Skin epidermis (tissue), 12 donors: ENCODE data around the gene TSPAN3.
A peak's percentile ranks its signal among the peaks of the same experiment; 100 is the strongest.

ENCODE experiments used
- H3K27ac ChIP-seq, 21 experiments: fragments of 200-600 bp; sonication (generic) in 11 of 21; one replicate each; pipeline ENCODE4 v1.5.0; 2020; ENCODE audit warnings: mild to moderate bottlenecking in 3 of 21, inconsistent platforms in 2 of 21, moderate library complexity in 2 of 21
- H3K4me3 ChIP-seq, 7 experiments: fragments of 200-600 bp; sonication (generic) in 2 of 7; one replicate each; pipeline ENCODE4 v1.5.0; 2020; ENCODE audit warnings: inconsistent platforms in 2 of 7, mild to moderate bottlenecking in 2 of 7, moderate library complexity in 1 of 7

Gene TSPAN3

DNA sequence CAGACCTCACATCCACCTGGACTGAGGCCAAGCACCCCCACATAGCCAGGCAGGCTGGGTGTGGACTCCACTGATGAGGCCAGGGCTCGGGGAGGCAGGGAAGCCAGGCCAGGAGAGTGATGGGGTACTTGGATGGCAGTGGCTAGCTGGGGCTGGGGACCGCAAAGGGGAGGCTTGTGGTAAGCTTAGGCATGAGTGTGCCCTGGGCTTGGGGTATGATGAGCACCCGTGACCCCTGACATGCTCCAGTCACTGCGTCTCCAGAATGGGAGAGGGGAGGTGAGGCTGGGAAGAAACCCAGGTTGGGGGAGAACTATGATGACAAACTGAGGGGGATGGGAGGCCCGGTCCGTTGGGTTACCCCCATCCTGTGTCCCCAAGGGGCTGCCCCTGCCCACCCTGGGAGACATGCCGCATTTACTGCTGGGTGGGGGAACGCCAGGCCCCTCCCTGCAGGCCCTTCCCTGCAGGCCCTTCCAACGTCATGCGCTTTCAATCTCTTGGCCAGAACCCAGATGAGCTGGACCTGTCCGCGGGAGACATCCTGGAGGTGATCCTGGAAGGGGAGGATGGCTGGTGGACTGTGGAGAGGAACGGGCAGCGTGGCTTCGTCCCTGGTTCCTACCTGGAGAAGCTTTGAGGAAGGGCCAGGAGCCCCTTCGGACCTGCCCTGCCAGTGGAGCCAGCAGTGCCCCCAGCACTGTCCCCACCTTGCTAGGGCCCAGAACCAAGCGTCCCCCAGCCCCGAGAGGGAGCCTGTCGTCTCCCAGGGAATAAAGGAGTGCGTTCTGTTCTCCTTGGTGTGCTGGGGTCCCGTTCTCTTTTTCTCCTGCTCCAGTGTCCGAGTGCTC lies 34.1 kb downstream of the TSPAN3 start:
- no peak overlapping the region for H3K27ac ChIP-seq
- no peak overlapping the region for H3K4me3 ChIP-seq

DNA sequence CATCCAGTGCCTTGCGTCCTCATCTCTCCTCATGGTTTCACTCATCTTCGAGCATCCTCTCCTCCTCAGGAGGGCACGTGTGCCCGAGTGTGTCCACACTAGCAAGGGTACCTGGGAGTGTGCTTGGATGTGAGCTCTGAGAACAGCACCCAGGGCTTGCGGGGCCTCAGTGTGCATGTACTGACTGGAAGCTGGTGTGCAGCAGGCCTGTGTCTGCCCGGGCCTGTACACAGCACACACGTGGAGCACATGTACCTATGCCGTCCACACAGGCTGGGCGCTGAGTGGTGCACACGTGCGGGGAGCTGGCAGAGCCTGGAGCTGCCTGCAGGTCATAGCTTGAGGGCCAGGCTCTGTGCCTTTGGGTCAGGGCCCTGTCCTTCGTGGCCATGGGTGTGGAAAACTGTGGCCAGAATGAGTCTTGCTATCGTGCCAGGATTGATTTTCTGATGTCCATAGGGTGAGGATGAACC lies 34.9 kb downstream of the TSPAN3 start:
- Histone ChIP-seq H3K27ac (peak overlapping the region in 1 of 21 experiments; percentile 14), H3K4me3 (no peak overlapping the region)

DNA sequence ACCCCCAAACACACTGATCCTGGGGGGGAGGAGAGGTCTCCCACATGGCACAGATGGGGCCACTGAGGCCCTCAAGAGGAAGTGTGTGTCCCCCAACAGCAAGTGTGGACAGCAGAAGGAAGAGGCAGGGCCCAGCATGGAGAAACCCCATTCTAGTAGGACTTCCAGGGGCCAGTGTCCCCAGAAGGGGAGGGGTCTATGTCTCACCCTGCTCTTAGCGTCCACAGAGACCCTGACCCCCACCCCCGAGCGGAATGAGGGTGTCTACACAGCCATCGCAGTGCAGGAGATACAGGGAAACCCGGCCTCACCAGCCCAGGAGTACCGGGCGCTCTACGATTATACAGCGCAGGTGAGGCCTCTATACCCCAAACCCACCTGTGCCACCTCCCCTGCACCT lies 35.3 kb downstream of the TSPAN3 start:
- Histone ChIP-seq H3K4me3 (no peak overlapping the region), H3K27ac (peak overlapping the region in 1 of 21 experiments; percentile 14)

DNA sequence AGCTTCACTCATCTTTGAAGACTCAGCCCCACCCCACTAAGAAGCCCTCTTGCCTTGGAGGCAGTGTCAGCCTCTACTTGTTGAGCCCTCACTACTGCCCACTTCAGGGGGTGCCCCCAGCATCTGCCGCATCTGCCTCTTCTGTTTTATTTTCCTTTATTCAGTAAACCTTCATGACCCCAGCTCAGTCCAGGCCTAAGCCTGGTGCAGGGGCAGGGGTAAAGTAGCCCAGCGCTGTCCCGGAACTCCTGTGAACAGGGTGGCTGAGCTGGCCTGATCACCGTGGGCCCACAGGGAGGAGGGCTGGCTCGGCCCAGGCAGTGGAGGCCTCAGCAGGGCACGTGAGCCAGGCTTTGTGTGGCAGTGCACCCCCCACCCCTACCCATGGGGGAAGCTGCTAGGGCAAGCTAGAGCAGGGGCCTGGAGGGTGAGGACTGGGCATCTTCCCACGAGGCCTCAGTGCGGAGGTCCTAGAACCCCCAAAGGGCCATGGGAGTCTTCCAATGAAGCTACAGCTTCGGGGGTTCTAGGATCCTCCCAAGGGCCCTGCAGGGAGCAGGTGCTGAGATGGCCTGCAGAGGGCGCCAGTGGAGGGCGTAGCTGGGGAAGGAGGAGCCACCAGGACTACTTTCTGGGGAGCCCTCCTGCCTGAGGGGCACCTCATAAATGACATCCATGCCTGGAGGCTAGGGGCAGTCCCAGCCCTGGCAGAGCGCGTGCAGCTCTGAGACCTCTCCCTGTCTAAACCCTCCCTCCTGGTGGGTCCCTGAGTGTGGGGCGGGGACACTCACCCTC lies 36.0 kb downstream of the TSPAN3 start:
- no peak overlapping the region for H3K27ac ChIP-seq

DNA sequence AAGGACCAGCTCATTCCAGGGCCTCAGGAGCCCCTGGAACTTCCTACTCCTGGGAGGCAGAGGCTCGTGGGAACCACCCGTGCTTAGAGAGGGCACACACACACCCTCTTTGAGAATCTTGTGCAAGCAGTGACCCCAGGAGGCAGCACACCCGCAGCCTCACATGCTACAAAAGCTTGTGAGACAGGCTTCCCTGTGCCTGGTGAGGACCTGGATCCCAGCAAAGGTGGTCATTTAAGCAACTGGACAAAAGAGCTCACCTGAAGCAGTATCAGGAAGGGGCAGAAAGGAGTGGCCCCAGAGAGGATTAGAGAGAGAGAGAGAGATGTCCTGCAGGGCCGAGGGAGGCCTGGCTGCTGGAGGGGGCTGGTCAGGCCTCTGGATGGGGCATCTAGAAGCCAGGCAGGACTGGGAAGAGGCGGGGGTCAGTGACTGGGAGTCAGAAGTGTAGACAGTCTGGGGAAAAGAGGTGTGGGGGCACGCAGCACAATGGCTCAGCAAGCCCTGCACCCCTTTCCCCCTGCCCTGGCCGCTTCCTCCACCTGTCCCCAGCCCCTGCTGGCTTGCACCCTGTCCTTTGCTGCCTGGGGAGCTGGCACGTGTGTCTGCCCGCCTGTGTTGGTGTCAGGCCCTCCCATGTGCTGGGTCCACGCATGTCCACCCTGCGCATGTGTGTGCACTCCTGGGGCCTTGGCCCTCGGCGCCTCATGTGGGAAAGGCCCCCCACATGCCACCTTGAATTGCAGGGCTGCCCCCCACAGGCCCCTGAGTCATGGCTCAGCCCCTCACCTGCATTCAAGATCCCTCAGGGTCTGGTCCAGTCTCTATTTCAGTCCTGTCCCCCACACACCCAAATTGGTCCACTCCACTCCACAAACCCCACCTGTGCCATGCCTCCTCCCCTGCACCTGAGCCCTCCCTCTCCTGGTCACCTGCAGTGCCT lies 36.9 kb downstream of the TSPAN3 start:
- no peak overlapping the region for H3K4me3 ChIP-seq
- H3K27ac ChIP-seq, result no peak overlapping the region

More for the DNA sequence above, 36.0 kb downstream of the TSPAN3 start:
- H3K4me3 ChIP-seq, result no peak overlapping the region

DNA sequence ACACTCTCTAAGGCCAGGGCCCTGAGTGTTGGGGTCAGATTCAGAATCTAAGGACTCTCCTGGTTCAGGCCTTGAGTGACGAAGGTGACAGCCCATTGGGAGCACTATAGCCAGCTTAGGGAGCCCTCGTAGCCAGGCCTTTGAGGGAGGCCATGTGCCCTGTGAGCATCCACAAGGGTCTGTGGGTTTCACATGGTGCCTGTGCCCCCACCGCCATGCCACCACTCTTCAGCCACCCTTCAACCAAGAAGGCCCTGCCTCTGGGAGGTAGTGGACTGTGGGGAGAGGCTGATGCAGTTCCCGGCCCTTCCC lies 37.5 kb downstream of the TSPAN3 start:
- Histone ChIP-seq H3K4me3 (no peak overlapping the region), H3K27ac (no peak overlapping the region)

DNA sequence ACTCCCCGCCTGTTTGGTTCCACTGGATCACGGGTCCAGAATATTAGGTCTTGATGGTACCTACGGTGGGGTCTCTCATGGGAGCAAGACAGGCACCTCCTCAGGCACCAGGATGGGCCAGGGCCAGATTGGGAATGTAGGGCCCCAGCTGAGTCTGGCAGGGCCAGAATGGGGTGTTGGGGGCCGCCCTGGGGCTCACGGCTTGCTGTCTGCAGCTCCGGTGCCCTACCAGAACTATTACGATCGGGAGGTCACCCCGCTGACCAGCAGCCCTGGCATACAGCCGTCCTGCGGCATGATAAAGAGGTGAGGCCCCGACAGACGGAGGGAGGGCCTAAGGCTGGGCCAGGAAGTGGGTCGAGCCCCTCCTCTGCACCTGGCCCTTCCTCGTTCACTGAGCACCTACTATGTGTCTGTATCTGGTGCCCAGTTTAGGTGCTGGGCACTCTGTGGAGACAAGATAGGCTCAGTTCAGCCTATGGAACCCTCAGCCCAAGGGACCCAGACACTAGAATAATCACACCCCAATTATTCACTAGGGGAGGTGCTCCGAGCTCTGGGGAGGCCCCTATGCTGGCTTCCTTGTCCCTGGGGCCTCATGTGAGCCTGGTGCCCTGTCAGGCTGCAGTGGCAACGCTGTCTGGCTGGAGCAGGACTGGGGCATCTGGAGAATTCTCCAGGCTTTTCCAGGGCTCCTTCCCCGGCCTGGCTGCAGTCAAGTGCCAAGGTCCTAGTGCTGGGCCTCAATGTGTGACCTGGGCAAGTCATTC lies 38.1 kb downstream of the TSPAN3 start:
- Histone ChIP-seq H3K4me3 (no peak overlapping the region), H3K27ac (no peak overlapping the region)

DNA sequence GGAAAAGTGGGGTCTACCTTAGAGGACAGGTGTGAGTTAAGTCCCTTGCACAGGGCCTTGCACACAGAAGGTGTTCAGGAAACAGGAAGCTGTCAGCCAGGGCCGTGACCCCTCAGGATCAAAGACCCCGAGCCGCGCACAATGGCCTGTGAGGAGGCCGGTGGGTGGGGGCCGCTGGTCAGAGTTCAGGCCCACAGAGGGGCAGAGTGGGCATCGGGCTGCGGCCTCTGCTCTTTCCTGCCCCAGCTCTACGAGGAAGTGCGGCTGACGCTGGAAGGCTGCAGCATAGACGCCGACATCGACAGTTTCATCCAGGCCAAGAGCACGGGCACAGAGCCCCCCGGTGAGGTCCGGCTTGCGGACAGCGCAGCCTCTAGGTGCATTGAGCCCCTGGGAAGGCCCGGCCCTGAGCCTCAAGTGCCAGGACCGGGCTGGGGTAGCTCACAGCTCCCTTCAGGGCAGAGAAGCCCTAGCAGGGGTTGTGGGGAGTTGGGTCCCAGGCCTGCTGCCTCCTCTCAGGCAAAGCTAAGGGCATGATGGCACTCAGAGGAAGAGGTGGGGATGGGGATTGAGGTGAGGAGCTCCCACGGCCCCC lies 38.8 kb downstream of the TSPAN3 start:
- Histone ChIP-seq H3K27ac (no peak overlapping the region), H3K4me3 (no peak overlapping the region)

DNA sequence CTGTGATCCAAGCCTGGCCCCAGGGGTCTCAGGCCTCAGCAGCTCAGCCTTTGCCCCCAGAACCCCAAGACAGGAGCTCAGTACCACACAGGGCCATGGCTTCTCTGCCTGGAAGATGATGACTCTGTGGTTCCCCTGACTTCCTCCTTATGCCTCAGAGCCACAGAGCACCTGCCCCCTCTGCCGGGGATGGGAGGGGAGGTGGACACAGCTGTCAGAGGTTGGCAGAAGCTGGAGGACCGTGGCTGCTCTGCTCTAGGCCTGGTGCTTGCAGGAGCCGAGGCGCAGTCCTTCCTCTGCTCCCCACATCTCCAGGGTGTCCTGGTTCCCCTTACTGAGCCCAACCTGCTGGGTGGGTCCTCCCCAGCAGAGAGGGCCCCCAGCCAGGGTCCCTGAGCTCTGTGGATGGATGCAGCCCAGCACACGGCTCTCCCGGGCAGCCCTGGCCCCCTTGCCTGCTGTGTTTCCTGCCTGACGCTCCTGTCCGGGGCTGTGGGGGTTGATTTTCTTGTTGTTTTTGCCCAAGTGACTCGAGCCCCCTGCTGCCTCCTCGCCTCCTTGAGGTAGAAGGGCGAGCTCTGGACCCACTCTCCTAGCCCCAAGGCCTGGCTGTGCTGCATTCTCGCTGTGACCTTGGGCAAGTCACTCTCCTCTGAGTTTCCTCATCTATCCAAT lies 39.4 kb downstream of the TSPAN3 start:
- H3K27ac ChIP-seq, result no peak overlapping the region

DNA sequence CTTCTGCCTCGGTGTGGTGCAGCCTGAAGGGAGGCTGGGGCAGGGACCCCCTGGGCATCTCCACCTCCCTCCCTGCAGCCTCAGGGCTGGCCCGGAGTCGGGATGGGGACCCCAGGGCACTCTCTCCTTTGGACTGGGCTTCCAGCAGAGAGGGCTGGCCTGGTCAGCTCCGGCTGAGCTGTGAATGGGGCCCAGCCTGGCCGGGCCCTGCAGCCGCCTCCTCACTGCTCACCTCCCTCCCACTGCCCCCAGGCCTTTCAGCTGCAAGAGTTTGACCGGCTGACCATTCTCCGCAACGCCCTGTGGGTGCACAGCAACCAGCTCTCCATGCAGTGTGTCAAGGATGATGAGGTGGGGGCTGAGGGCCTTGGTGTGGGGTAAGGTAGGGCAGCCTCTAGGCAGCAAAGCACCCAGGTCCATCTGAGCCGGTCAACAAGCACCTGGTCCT lies 40.0 kb downstream of the TSPAN3 start:
- Histone ChIP-seq H3K27ac (no peak overlapping the region), H3K4me3 (no peak overlapping the region)

More for the DNA sequence above, 39.4 kb downstream of the TSPAN3 start:
- H3K4me3 ChIP-seq, result no peak overlapping the region

DNA sequence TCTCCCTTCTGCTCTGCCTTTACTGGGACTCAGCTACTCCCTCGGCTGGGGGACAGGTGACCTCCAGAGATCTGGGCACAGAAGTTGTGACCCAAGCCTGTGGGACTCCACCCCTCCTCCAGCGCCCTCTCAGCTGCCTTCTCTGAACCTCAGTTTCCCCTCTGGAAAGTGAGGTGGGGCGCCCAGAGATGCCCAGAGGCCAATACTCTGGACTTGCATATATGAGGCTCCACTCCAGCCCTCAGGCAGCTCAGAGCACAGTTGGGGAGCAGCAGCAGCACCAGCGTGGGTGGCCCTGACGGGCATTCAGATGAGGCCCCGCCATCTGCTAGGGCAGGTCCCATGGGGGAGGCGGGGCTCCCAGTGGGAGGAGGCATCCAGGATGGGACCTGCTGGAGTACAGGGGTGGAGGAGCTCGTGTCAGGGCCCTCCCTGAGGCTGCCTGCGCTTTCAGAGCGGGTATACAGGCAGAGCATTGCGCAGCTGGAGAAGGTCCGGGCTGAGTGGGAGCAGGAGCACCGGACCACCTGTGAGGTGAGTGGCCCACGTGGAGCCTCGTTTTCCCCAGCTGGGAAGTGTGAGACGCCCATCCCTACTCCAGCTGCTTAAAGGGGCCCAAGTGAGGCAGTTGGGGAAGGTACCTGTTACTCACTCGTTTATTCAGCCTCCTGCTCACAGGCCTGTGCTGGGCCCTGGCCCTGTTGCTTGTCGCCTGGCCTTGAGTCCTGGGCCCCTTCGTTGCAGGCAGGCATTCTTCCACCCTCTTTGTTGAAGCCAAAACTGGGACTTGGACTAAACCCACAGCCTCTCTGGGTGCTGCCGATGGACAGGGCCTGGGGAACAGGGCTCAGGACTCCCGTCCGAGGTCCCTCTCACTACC lies 40.6 kb downstream of the TSPAN3 start:
- H3K27ac ChIP-seq, result no peak overlapping the region

DNA sequence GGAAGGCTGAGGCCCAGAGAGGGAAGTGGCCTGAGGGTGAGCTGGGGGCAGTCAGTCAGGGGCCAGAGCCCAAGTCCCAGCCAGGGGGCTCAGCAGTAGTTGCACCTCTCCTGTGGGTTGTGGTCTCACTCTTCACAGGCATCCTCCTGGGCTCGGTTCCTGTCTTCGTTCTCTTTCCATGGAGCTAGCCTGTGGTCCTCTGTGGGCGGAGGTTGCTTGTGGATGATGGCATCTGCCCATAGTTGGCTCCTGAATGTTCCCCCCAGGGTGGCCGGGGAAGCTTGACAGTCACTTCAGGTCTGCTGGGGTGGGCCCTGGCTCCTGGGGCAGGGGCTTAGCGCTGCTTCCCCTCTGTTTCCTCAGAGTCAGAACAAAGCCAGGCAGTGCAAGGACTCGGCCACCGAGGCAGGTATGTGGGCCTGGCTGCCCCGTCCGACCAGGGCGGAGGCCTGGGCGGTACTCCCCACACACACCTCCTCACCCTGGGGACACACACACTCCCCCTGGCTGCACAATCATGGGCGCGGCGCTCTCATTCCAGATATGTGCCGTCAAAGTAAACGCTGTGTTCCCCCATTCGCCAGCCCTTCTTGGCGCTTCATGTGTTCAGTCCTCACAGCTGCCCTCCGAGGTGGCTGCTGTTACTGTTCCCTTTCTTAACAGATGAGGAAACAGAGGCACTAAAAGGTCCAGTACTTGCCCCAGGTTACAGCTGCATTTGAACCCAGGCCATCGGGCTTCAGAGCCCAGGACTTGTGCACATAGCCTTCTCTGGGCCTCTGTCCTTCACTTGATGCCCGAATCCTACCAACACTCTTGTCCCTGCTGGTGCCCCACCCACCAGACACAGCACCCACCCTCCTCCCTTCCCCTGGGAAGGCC lies 41.5 kb downstream of the TSPAN3 start:
- H3K4me3 ChIP-seq, result no peak overlapping the region

More for the DNA sequence above, 40.6 kb downstream of the TSPAN3 start:
- H3K4me3 ChIP-seq, result no peak overlapping the region

DNA sequence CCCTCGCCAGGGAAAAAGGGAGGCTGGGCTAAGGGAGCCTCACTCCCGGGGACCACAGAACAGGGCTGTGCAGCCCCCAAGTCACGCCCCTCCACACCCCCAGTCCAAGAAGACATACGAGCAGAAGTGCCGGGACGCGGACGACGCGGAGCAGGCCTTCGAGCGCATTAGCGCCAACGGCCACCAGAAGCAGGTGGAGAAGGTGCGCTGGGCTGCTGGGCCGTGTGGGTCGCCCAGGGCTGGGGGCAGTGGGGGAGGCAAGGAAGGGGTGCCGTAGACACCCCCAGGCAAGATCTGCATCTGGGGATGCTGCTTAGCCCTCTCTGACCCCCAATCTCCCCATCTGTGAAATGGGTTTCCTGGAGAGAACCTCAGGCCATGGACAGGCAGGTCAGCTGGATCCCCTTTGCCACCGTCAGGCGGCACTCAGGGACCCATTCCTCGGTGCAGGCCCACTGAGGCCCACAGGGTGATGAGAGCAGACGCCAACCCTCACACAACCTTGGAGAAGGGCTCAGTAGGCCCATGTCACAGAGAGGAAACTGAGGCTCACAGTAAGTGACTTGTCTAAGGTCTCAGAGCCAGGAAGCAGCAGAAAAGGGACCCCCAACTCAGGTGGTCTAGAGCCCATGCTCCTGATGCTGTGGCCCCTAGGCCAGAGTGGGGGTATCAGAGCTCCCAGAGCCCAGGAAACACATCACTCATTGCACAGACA lies 42.3 kb downstream of the TSPAN3 start:
- no peak overlapping the region for H3K27ac ChIP-seq
- no peak overlapping the region for H3K4me3 ChIP-seq

More for the DNA sequence above, 41.5 kb downstream of the TSPAN3 start:
- H3K27ac ChIP-seq, result no peak overlapping the region

DNA sequence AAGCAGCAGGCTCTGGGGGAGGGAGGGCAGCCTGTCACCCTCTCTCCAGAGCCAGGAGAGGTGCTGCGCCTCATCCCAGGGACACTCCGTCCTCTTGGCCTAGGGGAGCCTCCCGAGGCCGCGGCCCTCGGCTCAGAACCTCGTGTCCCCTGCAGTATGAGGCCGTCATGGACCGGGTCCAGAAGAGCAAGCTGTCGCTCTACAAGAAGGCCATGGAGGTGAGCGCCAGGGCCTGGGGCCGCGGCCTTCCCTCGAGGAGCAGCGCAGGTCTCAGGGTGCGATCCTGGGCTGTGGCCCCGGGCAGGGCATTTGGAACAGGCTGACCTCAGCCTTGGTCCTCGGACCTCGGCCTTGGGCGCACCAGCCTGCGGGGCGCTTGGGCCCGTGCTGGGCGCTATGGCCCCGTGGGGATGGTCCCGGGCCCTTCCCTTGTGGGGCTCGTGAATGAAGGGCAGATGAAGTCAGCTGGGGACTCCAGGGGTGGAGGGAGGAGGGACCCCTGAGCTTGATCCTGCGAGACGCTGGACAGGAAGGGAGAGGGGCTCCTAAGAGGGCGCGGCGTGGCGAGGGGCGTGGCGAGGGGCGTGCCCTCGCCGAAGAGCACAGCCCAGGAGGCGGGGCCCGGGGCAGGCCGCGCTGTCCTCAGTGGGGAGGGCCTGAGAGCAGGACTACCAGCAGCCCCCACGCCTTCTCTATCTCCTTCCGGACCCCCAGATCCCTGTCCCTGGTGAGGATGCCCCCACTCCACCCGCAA lies 43.0 kb downstream of the TSPAN3 start:
- H3K27ac ChIP-seq, result no peak overlapping the region
- no peak overlapping the region for H3K4me3 ChIP-seq
